Measurements from ENCODE around the gene ENTREP1.

DNA sequence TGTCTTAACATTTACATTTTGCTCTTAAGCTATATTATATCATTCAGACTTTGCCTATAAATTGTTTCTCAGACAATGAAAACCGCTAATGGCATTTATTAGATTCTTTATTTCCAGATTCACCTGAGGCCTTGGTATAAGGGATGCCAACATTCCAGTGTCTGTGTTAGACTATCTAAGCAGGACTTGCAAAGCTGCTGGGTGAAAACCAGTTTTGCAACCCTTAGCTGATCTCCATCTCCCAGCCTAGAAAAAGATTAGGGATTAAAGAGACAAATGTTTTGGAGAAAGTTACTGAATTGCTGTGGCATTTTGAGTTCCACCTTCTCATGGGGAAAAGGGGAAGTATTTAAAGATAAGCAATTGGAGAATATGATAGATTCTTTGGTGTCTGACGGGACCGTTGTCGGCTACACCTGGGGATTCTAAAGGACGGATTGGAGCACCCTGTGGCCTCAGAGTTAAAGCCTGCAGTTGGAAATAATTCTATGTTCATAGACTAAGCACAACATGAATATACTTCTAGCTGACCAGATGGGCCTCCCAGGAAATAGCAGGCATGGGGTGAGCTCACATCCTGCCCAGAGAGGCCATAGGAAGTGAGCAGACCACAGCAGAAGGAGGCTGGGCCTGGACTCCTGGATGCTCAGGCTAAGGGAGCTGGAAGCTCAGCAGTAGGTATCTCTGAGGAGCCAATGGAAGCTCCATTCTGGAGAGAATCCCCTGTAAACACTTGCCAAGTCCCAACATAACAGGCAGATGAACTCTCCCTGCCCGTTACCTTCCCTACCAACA is 21.8 kb downstream of the ENTREP1 start:
- TF ChIP-seq NANOG (IDR thresholded peaks at IDR 0.05; ENCODE audit: borderline replicate concordance) (no peak), ZNF331 (CRISPR knock-in tag; IDR thresholded peaks at IDR 0.05; ENCODE audit: low read depth) (no peak), ZNF114 (CRISPR knock-in tag; IDR thresholded peaks at IDR 0.05) (no peak)
- TF ChIP-seq, protein P1, sequence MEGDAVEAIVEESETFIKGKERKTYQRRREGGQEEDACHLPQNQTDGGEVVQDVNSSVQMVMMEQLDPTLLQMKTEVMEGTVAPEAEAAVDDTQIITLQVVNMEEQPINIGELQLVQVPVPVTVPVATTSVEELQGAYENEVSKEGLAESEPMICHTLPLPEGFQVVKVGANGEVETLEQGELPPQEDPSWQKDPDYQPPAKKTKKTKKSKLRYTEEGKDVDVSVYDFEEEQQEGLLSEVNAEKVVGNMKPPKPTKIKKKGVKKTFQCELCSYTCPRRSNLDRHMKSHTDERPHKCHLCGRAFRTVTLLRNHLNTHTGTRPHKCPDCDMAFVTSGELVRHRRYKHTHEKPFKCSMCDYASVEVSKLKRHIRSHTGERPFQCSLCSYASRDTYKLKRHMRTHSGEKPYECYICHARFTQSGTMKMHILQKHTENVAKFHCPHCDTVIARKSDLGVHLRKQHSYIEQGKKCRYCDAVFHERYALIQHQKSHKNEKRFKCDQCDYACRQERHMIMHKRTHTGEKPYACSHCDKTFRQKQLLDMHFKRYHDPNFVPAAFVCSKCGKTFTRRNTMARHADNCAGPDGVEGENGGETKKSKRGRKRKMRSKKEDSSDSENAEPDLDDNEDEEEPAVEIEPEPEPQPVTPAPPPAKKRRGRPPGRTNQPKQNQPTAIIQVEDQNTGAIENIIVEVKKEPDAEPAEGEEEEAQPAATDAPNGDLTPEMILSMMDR (conservative IDR thresholded peaks at IDR 0.05; ENCODE audit: low read depth in 2 of 2): no peak

All from GM23338 (cell line).